Endothelial cell of umbilical vein (primary cell): Measurements from ENCODE around the gene SLC31A2. TPM values are rescaled to one million over a fixed set of nuclear protein-coding genes. Genes with fewer than 3 reads are reported as not detected.

Experiments used
- BruUV-seq: library from RNA; stranded (reverse); fragments of 400-500 nt; replicated peaks from 2 replicates; lab custom pipeline; 2021; lab: Mats Ljungman, UMichigan
- CTCF ChIA-PET: fragments of 300-600, 350-600 bp; sonication (Branson Sonifier 250); formaldehyde crosslinking; loops from one replicate; lab custom pipeline; 2021; ENCODE audit warnings: antibody characterized with exemption, inconsistent platforms; lab: Charles Lee
- POLR2A ChIA-PET: fragments of 300-600, 350-600 bp; sonication (Branson Sonifier 250); formaldehyde crosslinking; loops from one replicate; lab custom pipeline; 2021; ENCODE audit warnings: antibody characterized with exemption, inconsistent platforms; lab: Charles Lee
- DNase-seq: peaks from one replicate; pipeline ENCODE4 v3.0.0-alpha.2; 2011; ENCODE audit warnings: low read depth, low spot score
- FAIRE-seq: peaks from 2 replicates; lab custom pipeline; 2011; peaks lifted over from hg19 to GRCh38; lab: Jason Lieb, UNC
- H2AFZ ChIP-seq: 2 replicates; pipeline ENCODE4 v1.6.0; 2012; ENCODE audit warnings: low read depth, low read length, control low read depth, inconsistent platforms
- H3K27ac ChIP-seq: 2 replicates; pipeline ENCODE4 v1.5.1; 2011; ENCODE audit warnings: low read depth, mild to moderate bottlenecking, control low read depth, low read length, moderate library complexity; ENCODE audit not compliant: insufficient read depth
- H3K27me3 ChIP-seq, 2 experiments: 2 replicates each; pipeline versions ENCODE4 v1.6.0 to v1.6.1; 2011; ENCODE audit warnings: low read length in 2 of 2, mixed read lengths in 1 of 2; ENCODE audit not compliant: control insufficient read depth in 2 of 2, insufficient read depth in 2 of 2
- H3K36me3 ChIP-seq, 2 experiments: 2 replicates in 1 of 2; 3 replicates in 1 of 2; pipeline ENCODE4 v1.5.1; 2011; ENCODE audit warnings: low read length in 2 of 2, mild to moderate bottlenecking in 1 of 2, moderate library complexity in 1 of 2; ENCODE audit not compliant: control insufficient read depth in 2 of 2, insufficient read depth in 2 of 2; ENCODE audit errors: extremely low read depth in 1 of 2
- H3K4me1 ChIP-seq: 3 replicates; pipeline ENCODE4 v1.5.1; 2011; ENCODE audit warnings: mild to moderate bottlenecking, low read length; ENCODE audit not compliant: control insufficient read depth, insufficient read depth; ENCODE audit errors: extremely low read depth
- H3K4me2 ChIP-seq: 2 replicates; pipeline ENCODE4 v1.6.1; 2011; ENCODE audit warnings: low read length, control low read depth, mixed read lengths; ENCODE audit not compliant: insufficient read depth
- H3K4me3 ChIP-seq, 3 experiments: fragments of 200-600 bp in 1 of 3; sonication (generic), shearing (Covaris generic) in 1 of 3; replicated peaks in 1 of 3; 2 replicates each; pipeline ENCODE4 v1.5.1; 2011 to 2016; ENCODE audit warnings: control low read depth in 3 of 3, low read length in 3 of 3, mild to moderate bottlenecking in 2 of 3, inconsistent platforms in 1 of 3, low read depth in 1 of 3, moderate library complexity in 1 of 3; ENCODE audit not compliant: insufficient read depth in 1 of 3
- H3K79me2 ChIP-seq: 2 replicates; pipeline ENCODE4 v1.6.0; 2012; ENCODE audit warnings: low read length, inconsistent platforms; ENCODE audit not compliant: control insufficient read depth, insufficient read depth
- H3K9ac ChIP-seq: replicated peaks from 2 replicates; pipeline ENCODE3; 2011; ENCODE audit warnings: low read length, control low read depth; ENCODE audit not compliant: insufficient read depth; ENCODE audit errors: extremely low read depth
- H3K9me1 ChIP-seq: replicated peaks from 3 replicates; pipeline ENCODE4 v1.6.0; 2011; ENCODE audit warnings: mild to moderate bottlenecking, low read length; ENCODE audit not compliant: control insufficient read depth, insufficient read depth; ENCODE audit errors: extremely low read depth
- H3K9me3 ChIP-seq: replicated peaks from 2 replicates; pipeline ENCODE4 v1.5.1; 2012; ENCODE audit warnings: low read length, inconsistent platforms; ENCODE audit not compliant: control insufficient read depth, insufficient read depth
- H4K20me1 ChIP-seq: replicated peaks from 2 replicates; pipeline ENCODE3; 2011; ENCODE audit warnings: mild to moderate bottlenecking, low read length; ENCODE audit not compliant: control insufficient read depth, insufficient read depth; ENCODE audit errors: extremely low read depth
- CTCF ChIP-seq, 2 donors: IDR thresholded peaks; 1 replicate in 1 of 2; 2 replicates in 1 of 2; pipeline ENCODE4 v1.5.1; 2011; ENCODE audit warnings: low read length in 2 of 2, mild to moderate bottlenecking in 2 of 2, moderate library complexity in 2 of 2, control low read depth in 1 of 2, inconsistent platforms in 1 of 2, low read depth in 1 of 2; ENCODE audit not compliant: insufficient read depth in 1 of 2; ENCODE audit errors: extremely low read depth in 1 of 2
- EZH2 ChIP-seq: IDR thresholded peaks from 2 replicates; pipeline ENCODE4 v1.6.1; 2012; ENCODE audit warnings: borderline replicate concordance, low read depth, mild to moderate bottlenecking, moderate library complexity, low read length, inconsistent platforms; ENCODE audit not compliant: severe bottlenecking
- FOS ChIP-seq: IDR thresholded peaks from 2 replicates; pipeline ENCODE4 v1.6.1; 2011; ENCODE audit warnings: mild to moderate bottlenecking, low read length, moderate library complexity, borderline replicate concordance; ENCODE audit not compliant: insufficient read depth
- GATA2 ChIP-seq: IDR thresholded peaks from 2 replicates; pipeline ENCODE4 v1.7.0; 2011; ENCODE audit warnings: low read depth, mild to moderate bottlenecking, moderate library complexity, mixed read lengths, low read length; ENCODE audit not compliant: insufficient read length, insufficient read depth
- JUN ChIP-seq: IDR thresholded peaks from 2 replicates; pipeline ENCODE4 v1.6.1; 2011; ENCODE audit warnings: borderline replicate concordance, low read depth; ENCODE audit not compliant: insufficient read length, insufficient read depth
- MYC ChIP-seq: IDR thresholded peaks from one replicate; pipeline ENCODE4 v1.6.1; 2011; ENCODE audit warnings: mild to moderate bottlenecking, low read depth, low read length
- POLR2A ChIP-seq: IDR thresholded peaks from 2 replicates; pipeline ENCODE4 v1.6.1; 2012; ENCODE audit warnings: low read depth, mild to moderate bottlenecking, control low read depth, low read length
- POLR2AphosphoS5 ChIP-seq: IDR thresholded peaks from 2 replicates; pipeline ENCODE4 v1.6.1; 2012; ENCODE audit warnings: low read depth, mild to moderate bottlenecking, control low read depth, low read length, moderate library complexity; ENCODE audit not compliant: insufficient read depth
- dilution Hi-C: fragments of 300-500 bp; cut with MboI; formaldehyde crosslinking; loops from one replicate; pipeline ENCODE4 v1.15.0; 2019; ENCODE audit warnings: low sequenced_read_pairs; ENCODE audit not compliant: extremely low pct_ligation_motif_present
- intact Hi-C: fragments of 100-400 bp; cut with micrococcal nuclease; formaldehyde crosslinking; loops from one replicate; pipeline ENCODE4 v1.10.0; 2022
- polyA plus RNA-seq, 4 experiments: library from polyadenylated mRNA; depleted of rRNA in 3 of 4; stranded (reverse) in 3 of 4; unstranded in 1 of 4; fragments of >200 nt; gene quantifications; 2 replicates each; pipeline versions ENCODE4 v1.2.1 to v1.2.3, GENCODE V29; 2011 to 2012; ENCODE audit warnings: missing spikeins in 1 of 4
- total RNA-seq: library from RNA; stranded (reverse); gene quantifications from 2 replicates; pipeline ENCODE4 v1.2.3, GENCODE V29; 2021
- TF ChIP-seq, protein P1 (sequence below): IDR thresholded peaks from 2 replicates; pipeline ENCODE4 v1.6.1; 2011; ENCODE audit not compliant: insufficient read depth, insufficient read length

The SLC31A2 gene
- total and polyA plus RNA-seq, 2 donors (not counting 3 experiments of a cell fraction or from before 2014, with no cell fraction given) = 3.7 to 9.8 TPM

GRCh38 chr9:113164536-113165300 is 13.9 kb downstream of the SLC31A2 start:
- no peaks in the 10 kb centered on the region for H3K4me1 ChIP-seq
- no peak overlapping the region for H3K4me3 ChIP-seq
- no peak overlapping the region for H3K4me2 ChIP-seq
- H3K36me3 ChIP-seq = peaks cover 11 to 47% of the 10 kb centered on the region in 2 experiments
- no peaks in the 10 kb centered on the region for H3K27me3 ChIP-seq
- no peak overlapping the region for H3K27ac ChIP-seq
- intact Hi-C loops = no loop called here
- dilution Hi-C loops = no loop called here
- POLR2A ChIA-PET = no interaction called here
- no peak overlapping the region for H3K9ac ChIP-seq
- no peaks in the 10 kb centered on the region for H3K9me1 ChIP-seq
- H2AFZ ChIP-seq = no peak overlapping the region
- H3K79me2 ChIP-seq = no peaks in the 10 kb centered on the region
- no peaks in the 10 kb centered on the region for H4K20me1 ChIP-seq
- no peak for FAIRE-seq
- TF ChIP-seq CTCF (IDR thresholded peaks at IDR 0.05; ENCODE audit: extremely low read depth in 1 of 2, insufficient read depth in 1 of 2, low read depth in 1 of 2, low read length in 2 of 2) (no peak), EZH2 (no peak), MYC (no peak), JUN (no peak), FOS (no peak), GATA2 (no peak), POLR2A (no peak), POLR2AphosphoS5 (no peak)
- TF ChIP-seq, protein P1, sequence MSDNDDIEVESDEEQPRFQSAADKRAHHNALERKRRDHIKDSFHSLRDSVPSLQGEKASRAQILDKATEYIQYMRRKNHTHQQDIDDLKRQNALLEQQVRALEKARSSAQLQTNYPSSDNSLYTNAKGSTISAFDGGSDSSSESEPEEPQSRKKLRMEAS = no peak
- no peaks in the 10 kb centered on the region for H3K9me3 ChIP-seq
- BruUV-seq = no TSS peak
- CTCF ChIA-PET = no interaction called here
- no peak for DNase-seq
